HG03196 (cell line): ENCODE data around the gene ST7.

ENCODE experiments used
- ATAC-seq: cut with Tn5 transposase; IDR thresholded peaks from one replicate; pipeline ENCODE4 v1.9.1; 2021; ENCODE audit not compliant: unreplicated experiment

Gene ST7

DNA sequence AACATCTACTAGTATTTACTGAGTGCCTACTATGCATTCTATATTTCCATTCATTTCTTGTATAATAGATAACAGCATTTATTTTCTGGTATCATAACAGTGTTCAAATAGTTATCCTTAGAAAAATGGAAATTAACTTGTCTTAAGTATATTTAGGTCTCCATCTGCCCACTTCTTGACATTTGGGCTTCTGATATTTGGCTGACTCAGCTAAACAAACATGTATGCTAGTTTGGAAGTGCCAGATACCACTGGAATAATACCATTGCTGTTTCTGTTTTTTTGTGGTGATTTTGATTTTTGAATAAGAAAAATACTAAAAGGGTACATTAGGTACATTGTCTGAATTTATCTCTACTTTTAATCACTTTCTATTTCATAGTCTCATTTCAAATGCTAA is 169.2 kb downstream of the ST7 start:
- ATAC-seq: no peak

DNA sequence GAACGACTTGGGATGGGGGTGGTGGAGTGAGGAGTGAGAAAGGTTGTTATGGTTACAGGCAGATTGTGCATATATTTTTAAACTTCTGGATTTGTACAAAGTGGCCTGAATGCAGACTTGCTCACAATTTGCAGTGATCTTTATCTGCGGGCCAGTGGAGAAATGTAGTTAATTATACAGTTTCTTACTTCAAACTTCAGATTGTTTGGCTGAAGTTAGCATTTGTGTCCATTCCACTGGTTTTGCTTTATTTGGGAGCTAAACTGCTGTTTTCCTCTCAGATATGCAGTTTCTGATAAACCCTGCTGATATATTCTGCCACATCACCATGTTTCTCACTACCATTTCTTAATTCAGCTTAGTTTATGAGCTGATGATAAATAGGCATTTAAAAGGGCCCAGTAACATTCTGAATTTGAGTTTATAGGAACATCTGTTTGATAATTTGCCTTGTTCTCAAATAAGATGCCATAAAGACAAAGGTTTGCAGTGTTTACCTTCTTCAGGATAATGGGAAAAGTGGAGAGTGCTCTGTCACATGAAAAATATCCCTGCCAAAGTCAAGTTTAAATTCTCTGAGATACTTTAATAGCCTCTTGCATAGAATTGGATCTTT is 170.1 kb downstream of the ST7 start:
- ATAC-seq: no peak

GRCh38 chr7:117124591-117125220 is 171.4 kb downstream of the ST7 start:
- peak; percentile 83 for ATAC-seq

GRCh38 chr7:117126676-117127075 is 173.4 kb downstream of the ST7 start:
- ATAC-seq: no peak

DNA sequence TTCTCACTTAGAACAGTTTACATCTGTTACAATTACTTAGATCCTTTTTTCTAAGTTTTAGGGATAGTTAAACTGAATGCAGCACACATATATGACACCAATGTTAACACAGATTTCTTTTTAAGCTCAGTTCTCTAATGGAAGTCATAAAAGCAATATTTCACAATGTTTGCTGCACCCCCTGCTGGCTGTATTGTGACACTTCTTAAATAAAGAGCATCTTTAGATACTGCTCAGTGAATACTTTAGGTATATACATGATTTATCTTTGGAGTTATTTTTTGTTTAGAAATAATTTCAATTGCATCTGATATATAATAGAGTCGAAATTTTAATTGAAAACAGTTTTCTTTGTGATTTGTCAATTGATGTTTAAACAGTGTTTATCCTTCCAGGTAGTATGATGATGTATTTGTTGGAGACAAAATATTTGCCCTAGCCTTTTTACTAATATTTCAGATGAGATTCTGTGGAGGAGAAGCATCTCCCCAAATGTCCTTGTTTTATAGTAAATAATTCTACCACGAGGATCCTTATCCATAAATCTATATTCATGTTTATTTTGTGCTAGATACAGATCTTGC is 174.4 kb downstream of the ST7 start:
- peak; percentile 41 for ATAC-seq

GRCh38 chr7:117129521-117129955 is 176.2 kb downstream of the ST7 start:
- ATAC-seq: no peak

GRCh38 chr7:117130262-117130661 is 177.0 kb downstream of the ST7 start:
- no peak for ATAC-seq

GRCh38 chr7:117132321-117133120 is 179.2 kb downstream of the ST7 start:
- no peak for ATAC-seq

DNA sequence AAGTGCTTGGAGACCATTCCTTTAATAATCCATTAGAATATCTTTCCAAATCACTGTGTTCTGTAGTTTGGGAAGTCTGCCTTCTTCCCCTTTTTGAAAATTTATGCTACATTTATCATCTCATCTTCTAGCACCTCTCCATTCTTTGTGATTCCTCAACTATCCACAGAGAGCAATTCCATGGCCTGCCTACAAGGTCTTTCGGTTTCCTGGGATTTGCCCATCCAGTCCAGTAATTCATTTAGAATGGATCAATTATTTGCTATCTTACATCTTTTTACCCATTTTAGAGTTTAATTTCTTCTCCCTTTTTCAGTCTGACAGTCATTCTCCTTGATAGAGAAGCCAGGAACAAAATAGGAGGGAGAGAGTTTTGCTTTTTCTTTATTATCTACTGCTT is 179.8 kb downstream of the ST7 start:
- ATAC-seq: no peak

DNA sequence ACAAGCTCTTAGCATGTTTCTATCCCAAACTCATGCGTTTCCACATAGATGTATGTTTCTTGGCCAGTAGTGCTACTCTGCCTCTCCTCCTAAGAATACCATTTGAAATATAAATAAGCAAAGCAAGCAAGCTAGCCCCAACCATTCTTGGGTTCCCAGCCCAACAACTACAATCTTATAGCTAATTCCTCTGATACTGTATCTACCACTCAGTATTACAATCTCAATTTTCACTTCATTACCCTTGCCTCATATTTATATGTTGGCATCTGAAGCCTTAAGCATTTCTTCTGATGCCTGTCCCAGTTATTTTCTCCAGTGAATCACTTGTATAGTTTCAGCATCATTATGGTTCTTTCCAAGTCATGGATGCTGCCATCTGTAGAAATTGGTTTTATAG is 181.1 kb downstream of the ST7 start:
- ATAC-seq: no peak

GRCh38 chr7:117134889-117135552 is 181.7 kb downstream of the ST7 start:
- ATAC-seq: no peak

DNA sequence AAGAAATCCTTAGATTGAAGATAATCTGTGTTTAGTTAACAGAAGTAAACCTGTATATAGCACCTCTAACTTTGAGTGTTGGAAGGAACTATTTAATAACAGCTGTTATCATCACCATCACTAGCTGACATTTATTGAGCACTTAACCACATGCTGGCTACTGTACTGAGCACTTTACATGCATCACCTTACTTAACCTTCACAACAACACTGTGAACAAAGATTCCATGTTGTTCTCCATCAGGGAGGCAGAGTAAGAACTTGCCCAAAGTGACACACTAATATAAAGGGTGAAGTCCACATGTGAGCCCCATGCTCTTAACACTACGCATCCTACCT is 182.2 kb downstream of the ST7 start:
- no peak for ATAC-seq

GRCh38 chr7:117137868-117138267 is 184.6 kb downstream of the ST7 start:
- no peak for ATAC-seq

DNA sequence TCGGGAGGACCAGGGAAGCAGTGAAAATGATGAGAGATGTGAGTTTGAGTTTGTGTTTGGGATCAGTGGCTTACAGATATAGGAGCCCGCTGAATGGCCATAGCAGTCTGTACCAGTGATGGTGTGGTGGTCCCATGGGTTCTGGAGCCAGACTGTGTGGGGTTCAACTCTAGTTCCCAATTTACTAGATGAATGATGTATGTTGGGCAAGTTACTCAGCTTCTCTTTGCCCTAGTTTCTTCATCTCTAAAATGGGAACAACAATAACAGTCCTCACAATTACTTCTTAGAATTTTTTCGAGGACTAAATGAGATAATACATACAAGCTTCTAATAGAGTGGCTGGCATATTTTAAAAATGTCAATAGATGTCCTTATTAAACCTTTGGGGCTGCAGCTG is 185.2 kb downstream of the ST7 start:
- no peak for ATAC-seq

DNA sequence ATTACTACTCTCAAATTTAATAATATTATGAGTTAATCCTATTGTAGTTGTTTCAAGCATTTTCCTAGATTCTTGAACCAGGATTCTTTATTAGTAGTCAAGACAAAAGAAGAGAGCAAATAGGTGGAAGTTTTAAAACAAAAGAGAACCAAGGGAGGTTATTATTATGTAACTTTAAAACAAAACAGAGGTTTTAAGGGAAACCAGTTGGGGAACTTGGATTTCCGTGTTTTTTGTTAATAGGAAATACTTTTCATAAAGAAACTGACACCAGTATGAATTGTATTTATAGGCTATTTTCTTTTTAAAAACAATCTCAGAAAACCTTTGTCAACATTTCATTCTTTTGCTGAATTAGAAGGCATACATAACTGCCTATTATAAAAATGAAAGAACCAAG is 185.7 kb downstream of the ST7 start:
- no peak for ATAC-seq

GRCh38 chr7:117139397-117139984 is 186.2 kb downstream of the ST7 start:
- no peak for ATAC-seq

- ATAC-seq: no peak
Observed at GRCh38 chr7:117140921-117141320, 187.6 kb downstream of the ST7 start.

- no peak for ATAC-seq
Observed at GRCh38 chr7:117143066-117143465, 189.8 kb downstream of the ST7 start.

DNA sequence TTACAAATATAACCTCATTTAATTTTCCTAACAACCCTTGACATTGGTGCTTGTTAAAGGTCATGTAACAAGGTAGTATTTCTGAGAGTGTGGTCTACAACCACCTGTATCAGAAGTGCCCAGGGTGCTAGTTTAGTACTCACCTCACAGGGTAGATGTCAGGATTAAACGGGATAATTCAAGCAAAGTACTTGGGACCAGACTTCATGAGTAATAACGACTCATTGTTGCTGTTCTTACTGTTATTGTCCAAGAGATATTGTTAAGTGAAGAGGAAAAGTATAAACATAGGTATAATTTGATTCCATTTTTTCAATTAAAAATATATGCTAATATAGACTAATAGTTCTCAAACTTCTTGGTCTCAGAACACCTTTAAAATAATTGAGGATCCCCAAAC is 190.3 kb downstream of the ST7 start:
- no peak for ATAC-seq

DNA sequence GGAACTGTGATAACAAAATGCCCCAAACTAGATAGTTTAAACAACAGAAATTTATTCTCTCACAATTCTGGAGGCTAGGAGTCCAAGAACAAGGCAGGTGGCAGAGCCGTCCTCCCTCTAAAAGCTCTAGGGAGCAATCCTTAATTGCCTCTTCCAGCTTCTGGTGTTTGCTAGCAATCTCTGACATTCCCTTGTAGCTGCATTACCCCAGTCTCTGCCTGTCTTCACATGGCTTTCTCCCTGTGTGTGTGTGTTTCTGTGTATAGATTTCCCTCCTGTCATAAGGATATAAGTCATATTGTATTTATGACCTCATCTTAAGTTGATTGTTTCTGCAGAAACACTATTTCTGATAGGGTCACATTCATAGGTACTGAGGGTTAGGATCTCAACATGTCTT is 192.0 kb downstream of the ST7 start:
- no peak for ATAC-seq

GRCh38 chr7:117146059-117146458 is 192.8 kb downstream of the ST7 start:
- ATAC-seq: no peak
